Progenitor cell of endocrine pancreas (in vitro differentiated cells): ENCODE results near the gene ATOSB. TPM values are rescaled to one million over a fixed set of nuclear protein-coding genes. Genes with fewer than 3 reads are reported as not detected.

Source experiments
- DNase-seq: peaks from one replicate; pipeline ENCODE4 v3.0.0; 2021; ENCODE audit warnings: low spot score; ENCODE audit not compliant: unreplicated experiment
- H3K27ac Mint-ChIP-seq: 2 replicates; pipeline ENCODE4 v1.8.0; 2021; ENCODE audit warnings: mild to moderate bottlenecking, moderate library complexity, mixed read lengths
- H3K27me3 Mint-ChIP-seq: 2 replicates; pipeline ENCODE4 v1.8.0; 2021; ENCODE audit warnings: mixed read lengths
- H3K36me3 Mint-ChIP-seq: 2 replicates; pipeline ENCODE4 v1.8.0; 2022; ENCODE audit warnings: mixed read lengths; ENCODE audit not compliant: insufficient read depth
- H3K4me1 Mint-ChIP-seq: 2 replicates; pipeline ENCODE4 v1.8.0; 2021; ENCODE audit warnings: low read depth, mixed read lengths
- H3K4me3 Mint-ChIP-seq: 2 replicates; pipeline ENCODE4 v1.8.0; 2021; ENCODE audit warnings: low read depth, mild to moderate bottlenecking, moderate library complexity, mixed read lengths
- H3K9me3 Mint-ChIP-seq: 2 replicates; pipeline ENCODE4 v1.8.0; 2021; ENCODE audit warnings: low read depth, mixed read lengths
- CTCF ChIP-seq: fragments of 200-600 bp; sonication (generic); IDR thresholded peaks from one replicate; pipeline ENCODE4 v1.5.0; 2021; ENCODE audit warnings: antibody characterized with exemption, mild to moderate bottlenecking; ENCODE audit not compliant: unreplicated experiment
- long read RNA-seq: library from polyadenylated mRNA; unstranded; transcript quantifications from one replicate; pipeline ENCODE4 v2.0.0, GENCODE V29; 2020
- total RNA-seq: library from RNA; stranded (reverse); gene quantifications from 2 replicates; pipeline ENCODE4 v1.2.1, GENCODE V29; 2021

Gene ATOSB, protein sequence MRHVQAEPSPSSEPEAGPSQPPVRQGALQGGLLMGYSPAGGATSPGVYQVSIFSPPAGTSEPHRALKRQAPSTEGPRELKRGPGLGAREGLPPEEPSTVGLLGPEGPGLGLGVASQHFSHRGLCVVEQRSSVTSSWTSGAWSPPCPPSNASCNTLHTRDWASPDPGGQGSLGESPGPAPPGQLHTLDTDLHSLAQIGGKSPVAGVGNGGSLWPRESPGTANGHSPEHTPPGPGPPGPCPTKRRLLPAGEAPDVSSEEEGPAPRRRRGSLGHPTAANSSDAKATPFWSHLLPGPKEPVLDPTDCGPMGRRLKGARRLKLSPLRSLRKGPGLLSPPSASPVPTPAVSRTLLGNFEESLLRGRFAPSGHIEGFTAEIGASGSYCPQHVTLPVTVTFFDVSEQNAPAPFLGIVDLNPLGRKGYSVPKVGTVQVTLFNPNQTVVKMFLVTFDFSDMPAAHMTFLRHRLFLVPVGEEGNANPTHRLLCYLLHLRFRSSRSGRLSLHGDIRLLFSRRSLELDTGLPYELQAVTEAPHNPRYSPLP
- total RNA-seq = 17.7 and 19.4 TPM in 2 replicates
- long read RNA-seq, partial matches to known transcripts = 1 of 1 reads
- long read RNA-seq, other reads (novel, unspliced or antisense) = 0 of 1 reads

DNA sequence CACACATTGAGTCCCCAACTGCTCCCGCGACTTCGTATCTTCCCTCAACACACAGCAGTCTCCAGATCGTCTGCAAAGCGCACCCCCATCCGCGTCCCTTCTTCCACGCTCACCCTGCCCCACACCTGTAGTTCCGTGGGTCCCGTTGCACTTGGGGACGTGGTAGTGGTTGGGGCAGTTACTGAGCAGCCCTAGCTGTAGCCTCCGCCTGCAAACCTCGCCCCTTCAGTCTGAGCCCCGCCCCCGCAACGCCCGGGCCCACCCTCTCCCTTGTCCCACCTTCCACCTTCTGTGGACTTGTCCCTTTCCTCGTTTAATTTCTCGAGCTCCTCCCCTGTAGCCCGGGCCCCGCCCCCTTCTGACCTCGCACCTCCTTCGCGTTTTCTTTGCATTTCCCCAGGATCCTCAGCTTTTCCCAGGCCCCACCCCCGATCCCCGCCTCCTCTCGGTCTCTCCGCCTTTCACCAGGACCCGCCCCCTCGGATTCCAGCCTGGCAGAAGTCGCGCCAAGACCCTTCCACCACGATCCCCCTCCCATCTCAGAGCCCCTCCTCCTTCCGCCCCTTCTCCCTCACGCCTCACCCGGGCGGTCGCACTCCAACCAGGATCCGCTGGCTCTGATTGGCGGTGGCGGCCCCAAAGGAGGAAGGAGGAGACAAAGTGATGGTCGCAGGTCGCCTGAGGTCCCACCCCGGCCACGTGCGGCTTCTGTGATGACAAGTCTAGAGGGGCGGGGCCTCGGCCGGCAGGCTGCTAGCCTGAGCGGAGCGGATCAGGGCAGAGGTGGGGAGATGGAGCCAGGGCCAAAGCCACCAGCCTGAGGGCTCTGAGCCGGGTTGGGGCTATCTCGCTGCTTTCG is at the start of gene ATOSB:
Gene ATOSB, minus strand, starts transcription at position 183 of the 859 bp plus-strand sequence. CDS start 7,588 bp downstream, outside the sequence.
- H3K27me3 Mint-ChIP-seq = no peaks in the 10 kb centered on the region
- H3K36me3 Mint-ChIP-seq = no peaks in the 10 kb centered on the region
- TF ChIP-seq CTCF = no peak
- no peaks in the 10 kb centered on the region for H3K9me3 Mint-ChIP-seq
- H3K4me3 Mint-ChIP-seq = peak within 1 kb of the TSS; percentile 89
- H3K27ac Mint-ChIP-seq = peak within 1 kb of the TSS; percentile 96
- H3K4me1 Mint-ChIP-seq = peaks cover 36% of the 10 kb centered on the region
- peak; percentile 97 for DNase-seq

DNA sequence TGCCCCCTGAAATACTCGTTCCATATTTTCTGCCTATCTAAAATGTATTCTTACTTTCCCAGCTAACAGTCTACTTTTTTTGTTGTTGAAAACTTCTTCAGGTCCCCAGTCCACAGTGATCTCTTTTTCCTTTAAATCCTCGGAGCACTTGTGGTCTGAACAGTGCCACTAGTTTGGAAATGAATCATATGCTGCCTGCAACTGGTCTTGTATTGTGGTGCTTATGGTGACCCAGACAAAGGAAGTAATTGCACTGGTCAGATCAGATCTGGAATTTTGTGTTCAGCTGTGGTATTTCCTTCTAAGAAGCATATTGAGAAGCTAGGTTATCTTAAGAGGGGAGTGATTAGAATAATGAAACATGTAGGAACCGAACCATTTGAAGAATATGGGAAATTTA is 49.0 kb upstream of the ATOSB start:
- Mint-ChIP-seq H3K36me3 (peaks cover 3% of the 10 kb centered on the region), H3K27ac (peak overlapping the region; percentile 76), H3K4me3 (peak overlapping the region; percentile 2), H3K4me1 (peaks cover 32% of the 10 kb centered on the region), H3K9me3 (no peaks in the 10 kb centered on the region), H3K27me3 (no peaks in the 10 kb centered on the region)
- no peak for DNase-seq
- TF ChIP-seq CTCF = no peak

DNA sequence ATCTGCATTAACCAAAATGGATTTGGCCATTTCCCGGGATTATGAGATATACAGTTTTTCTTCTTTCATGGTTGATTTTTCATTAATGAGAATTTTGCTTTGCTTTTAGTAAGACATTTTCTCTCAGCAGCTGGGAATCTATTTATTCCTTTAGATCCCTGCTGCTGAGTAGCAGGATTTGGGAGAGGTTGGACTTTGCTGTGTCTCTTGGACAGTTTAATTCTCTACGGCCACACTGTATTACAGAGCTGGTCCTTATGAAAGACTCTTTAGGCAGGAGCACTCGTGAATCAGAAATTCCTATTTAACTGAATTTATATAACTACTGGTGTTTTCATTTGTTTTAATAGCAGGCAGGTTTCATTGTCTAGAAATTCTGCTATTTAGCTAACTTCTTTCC is 47.8 kb upstream of the ATOSB start:
- Mint-ChIP-seq H3K27ac (peak overlapping the region; percentile 77), H3K27me3 (no peaks in the 10 kb centered on the region), H3K4me1 (peaks cover 26% of the 10 kb centered on the region), H3K4me3 (peak overlapping the region; percentile 92), H3K36me3 (peaks cover 2% of the 10 kb centered on the region), H3K9me3 (no peaks in the 10 kb centered on the region)
- no peak for DNase-seq
- TF ChIP-seq CTCF = no peak

DNA sequence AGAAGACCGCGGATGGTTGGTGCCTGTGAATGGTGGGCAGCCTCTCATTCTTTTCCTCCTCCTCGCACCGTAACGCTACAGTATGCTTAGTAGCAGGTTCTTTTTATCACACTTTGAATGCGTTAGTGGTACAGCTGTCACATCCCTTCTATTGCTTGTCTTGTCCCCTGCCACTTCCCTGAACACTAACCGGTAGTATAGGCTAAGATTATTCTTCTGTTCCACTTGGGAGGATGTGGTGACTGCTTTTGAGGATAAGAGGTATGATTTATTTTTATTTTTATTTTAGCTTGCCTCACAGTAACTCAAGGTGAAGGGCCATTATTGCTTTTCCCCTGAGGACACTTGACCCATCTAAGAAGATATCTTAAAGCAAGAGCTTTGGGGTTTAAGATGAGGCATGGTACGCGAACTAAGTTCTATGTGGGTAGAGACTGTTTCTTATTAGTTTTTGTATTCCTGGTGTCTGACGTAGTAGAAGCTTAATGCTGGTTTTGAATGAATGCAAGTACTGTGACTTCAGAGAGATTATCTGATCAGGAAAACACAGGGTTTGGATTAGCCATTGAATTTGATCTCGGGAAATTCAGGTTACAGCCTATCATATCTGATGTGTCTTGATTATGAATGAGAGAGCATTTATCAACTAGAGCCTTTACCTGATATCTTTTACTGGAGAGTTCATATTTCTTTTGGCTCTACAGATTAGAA is 47.1 kb upstream of the ATOSB start:
- Mint-ChIP-seq H3K27me3 (no peaks in the 10 kb centered on the region), H3K27ac (peak overlapping the region; percentile 98), H3K4me3 (peak overlapping the region; percentile 92), H3K9me3 (no peaks in the 10 kb centered on the region), H3K4me1 (peaks cover 26% of the 10 kb centered on the region), H3K36me3 (no peaks in the 10 kb centered on the region)
- TF ChIP-seq CTCF = no peak
- no peak for DNase-seq
